Thyroid gland (tissue), 4 donors: ENCODE data around the gene C1GALT1C1L.

ENCODE experiments used
- CTCF ChIP-seq, 6 experiments: fragments of 200-600 bp in 3 of 6; fragments of 450-650 bp in 3 of 6; sonication (generic) in 3 of 6; IDR thresholded peaks; one replicate each; pipeline ENCODE4 v1.5.1; 2016 to 2019; ENCODE audit warnings: antibody characterized with exemption in 6 of 6, mild to moderate bottlenecking in 2 of 6, inconsistent platforms in 1 of 6, moderate library complexity in 1 of 6
- POLR2A ChIP-seq, 2 donors: fragments of 450-650 bp; IDR thresholded peaks; one replicate each; pipeline ENCODE4 v1.6.1; 2017; ENCODE audit warnings: antibody characterized with exemption in 2 of 2, mild to moderate bottlenecking in 2 of 2, moderate library complexity in 1 of 2

- TF ChIP-seq POLR2A (IDR thresholded peaks at IDR 0.05), result no peak
- TF ChIP-seq CTCF (IDR thresholded peaks at IDR 0.05), result no peak
Observed at GRCh38 chr2:43724728-43725526, 48.7 kb upstream of the C1GALT1C1L start.
